Stimulated activated CD8-positive, alpha-beta memory T cell treated with anti-CD3 and anti-CD28 coated beads, Interleukin-12 subunit alpha, Interleukin-12 subunit beta, amount 100 ng/mL, for 4 hours (primary cell): ENCODE measurements around the gene CCDC40.

ENCODE experiments used
- DNase-seq: peaks from one replicate; pipeline ENCODE4 v3.0.0-alpha.2; 2020; ENCODE audit warnings: low read depth

Gene CCDC40

GRCh38 chr17:80116921-80117380 lies 80.5 kb downstream of the CCDC40 start:
- DNase-seq = no peak

GRCh38 chr17:80117491-80118401 lies 81.3 kb downstream of the CCDC40 start:
- no peak for DNase-seq

- DNase-seq = no peak
Measured at GRCh38 chr17:80118601-80119270, 82.3 kb downstream of the CCDC40 start.

GRCh38 chr17:80119271-80119791 lies 82.9 kb downstream of the CCDC40 start:
- DNase-seq = no peak

- no peak for DNase-seq
Measured at GRCh38 chr17:80119839-80120238, 83.4 kb downstream of the CCDC40 start.

GRCh38 chr17:80122026-80122575 lies 85.7 kb downstream of the CCDC40 start:
- DNase-seq = no peak

GRCh38 chr17:80122926-80123505 lies 86.6 kb downstream of the CCDC40 start:
- no peak for DNase-seq

GRCh38 chr17:80123791-80124190 lies 87.3 kb downstream of the CCDC40 start:
- DNase-seq = no peak

- no peak for DNase-seq
Measured at GRCh38 chr17:80124351-80124981, 88.0 kb downstream of the CCDC40 start.

- DNase-seq = no peak
Measured at GRCh38 chr17:80125656-80126448, 89.4 kb downstream of the CCDC40 start.

- DNase-seq = no peak
Measured at GRCh38 chr17:80126449-80126715, 89.9 kb downstream of the CCDC40 start.

- no peak for DNase-seq
Measured at GRCh38 chr17:80129006-80129565, 92.6 kb downstream of the CCDC40 start.

GRCh38 chr17:80130992-80131391 lies 94.5 kb downstream of the CCDC40 start:
- no peak for DNase-seq

- DNase-seq = no peak
Measured at GRCh38 chr17:80132906-80133625, 96.6 kb downstream of the CCDC40 start.

GRCh38 chr17:80133626-80133970 lies 97.2 kb downstream of the CCDC40 start:
- DNase-seq = no peak

GRCh38 chr17:80137131-80137530 lies 100.7 kb downstream of the CCDC40 start:
- no peak for DNase-seq

GRCh38 chr17:80138856-80139426 lies 102.5 kb downstream of the CCDC40 start:
- no peak for DNase-seq

GRCh38 chr17:80141463-80142165 lies 105.2 kb downstream of the CCDC40 start:
- DNase-seq = no peak

- DNase-seq = no peak
Measured at GRCh38 chr17:80142929-80143328, 106.5 kb downstream of the CCDC40 start.
